ENCODE measurements around the gene RNGTT.

Gene RNGTT

GRCh38 chr6:88587150-88587520 is 376.3 kb downstream of the RNGTT start:
- FAIRE-seq (no peak), DNase-seq (ENCODE audit: insufficient read length) (no peak)
- no peak for TF ChIP-seq TAF1 (IDR thresholded peaks at IDR 0.05; ENCODE audit: borderline replicate concordance, low read depth, low read length)
- no peak for TF ChIP-seq POLR2AphosphoS5 (IDR thresholded peaks at IDR 0.05; ENCODE audit: low read depth, low read length)
- TF ChIP-seq POLR2A (IDR thresholded peaks at IDR 0.05; ENCODE audit: low read depth, low read length): no peak

GRCh38 chr6:88586371-88587149 is 376.9 kb downstream of the RNGTT start:
- no peak for TF ChIP-seq POLR2AphosphoS5 (IDR thresholded peaks at IDR 0.05; ENCODE audit: low read depth, low read length)
- no peak for TF ChIP-seq POLR2A (IDR thresholded peaks at IDR 0.05; ENCODE audit: low read depth, low read length)
- no peak for TF ChIP-seq TAF1 (IDR thresholded peaks at IDR 0.05; ENCODE audit: borderline replicate concordance, low read depth, low read length)
- no peak for FAIRE-seq
- DNase-seq (ENCODE audit: insufficient read length): no peak

- FAIRE-seq (no peak), DNase-seq (ENCODE audit: insufficient read length) (no peak)
- no peak for TF ChIP-seq TAF1 (IDR thresholded peaks at IDR 0.05; ENCODE audit: borderline replicate concordance, low read depth, low read length)
- no peak for TF ChIP-seq POLR2A (IDR thresholded peaks at IDR 0.05; ENCODE audit: low read depth, low read length)
- no peak for TF ChIP-seq POLR2AphosphoS5 (IDR thresholded peaks at IDR 0.05; ENCODE audit: low read depth, low read length)
Observed at GRCh38 chr6:88585276-88585692, 378.1 kb downstream of the RNGTT start.

GRCh38 chr6:88584581-88585275 is 378.7 kb downstream of the RNGTT start:
- TF ChIP-seq POLR2AphosphoS5 (IDR thresholded peaks at IDR 0.05; ENCODE audit: low read depth, low read length) (no peak), TAF1 (IDR thresholded peaks at IDR 0.05; ENCODE audit: borderline replicate concordance, low read depth, low read length) (no peak), POLR2A (IDR thresholded peaks at IDR 0.05; ENCODE audit: low read depth, low read length) (no peak)
- no peak for DNase-seq (ENCODE audit: insufficient read length)
- no peak for FAIRE-seq

- TF ChIP-seq TAF1 (IDR thresholded peaks at IDR 0.05; ENCODE audit: borderline replicate concordance, low read depth, low read length) (no peak), POLR2AphosphoS5 (IDR thresholded peaks at IDR 0.05; ENCODE audit: low read depth, low read length) (no peak), POLR2A (IDR thresholded peaks at IDR 0.05; ENCODE audit: low read depth, low read length) (no peak)
- FAIRE-seq: no peak
- no peak for DNase-seq (ENCODE audit: insufficient read length)
Observed at GRCh38 chr6:88577461-88577860, 386.0 kb downstream of the RNGTT start.

- no peak for TF ChIP-seq TAF1 (IDR thresholded peaks at IDR 0.05; ENCODE audit: borderline replicate concordance, low read depth, low read length)
- no peak for TF ChIP-seq POLR2AphosphoS5 (IDR thresholded peaks at IDR 0.05; ENCODE audit: low read depth, low read length)
- TF ChIP-seq POLR2A (IDR thresholded peaks at IDR 0.05; ENCODE audit: low read depth, low read length): no peak
- no peak for FAIRE-seq
Observed at GRCh38 chr6:88575536-88575935, 387.9 kb downstream of the RNGTT start.

GRCh38 chr6:88574651-88575050 is 388.8 kb downstream of the RNGTT start:
- no peak for TF ChIP-seq TAF1 (IDR thresholded peaks at IDR 0.05; ENCODE audit: borderline replicate concordance, low read depth, low read length)
- no peak for TF ChIP-seq POLR2AphosphoS5 (IDR thresholded peaks at IDR 0.05; ENCODE audit: low read depth, low read length)
- no peak for TF ChIP-seq POLR2A (IDR thresholded peaks at IDR 0.05; ENCODE audit: low read depth, low read length)
- FAIRE-seq (no peak), DNase-seq (ENCODE audit: insufficient read length) (no peak)

More at GRCh38 chr6:88575536-88575935, 387.9 kb downstream of the RNGTT start:
- no peak for DNase-seq (ENCODE audit: insufficient read length)

- TF ChIP-seq POLR2AphosphoS5 (IDR thresholded peaks at IDR 0.05; ENCODE audit: low read depth, low read length) (no peak), POLR2A (IDR thresholded peaks at IDR 0.05; ENCODE audit: low read depth, low read length) (no peak), TAF1 (IDR thresholded peaks at IDR 0.05; ENCODE audit: borderline replicate concordance, low read depth, low read length) (no peak)
- no peak for FAIRE-seq
- no peak for DNase-seq (ENCODE audit: insufficient read length)
Observed at GRCh38 chr6:88574031-88574430, 389.4 kb downstream of the RNGTT start.

- FAIRE-seq: no peak
- no peak for DNase-seq (ENCODE audit: insufficient read length)
Observed at GRCh38 chr6:88573561-88573960, 389.9 kb downstream of the RNGTT start.

GRCh38 chr6:88572449-88573139 is 390.8 kb downstream of the RNGTT start:
- no peak for DNase-seq (ENCODE audit: insufficient read length)
- no peak for FAIRE-seq
- no peak for TF ChIP-seq POLR2A (IDR thresholded peaks at IDR 0.05; ENCODE audit: low read depth, low read length)
- TF ChIP-seq POLR2AphosphoS5 (IDR thresholded peaks at IDR 0.05; ENCODE audit: low read depth, low read length): no peak
- no peak for TF ChIP-seq TAF1 (IDR thresholded peaks at IDR 0.05; ENCODE audit: borderline replicate concordance, low read depth, low read length)

More at GRCh38 chr6:88573561-88573960, 389.9 kb downstream of the RNGTT start:
- TF ChIP-seq POLR2AphosphoS5 (IDR thresholded peaks at IDR 0.05; ENCODE audit: low read depth, low read length) (no peak), TAF1 (IDR thresholded peaks at IDR 0.05; ENCODE audit: borderline replicate concordance, low read depth, low read length) (no peak), POLR2A (IDR thresholded peaks at IDR 0.05; ENCODE audit: low read depth, low read length) (no peak)

- no peak for TF ChIP-seq POLR2A (IDR thresholded peaks at IDR 0.05; ENCODE audit: low read depth, low read length)
- TF ChIP-seq TAF1 (IDR thresholded peaks at IDR 0.05; ENCODE audit: borderline replicate concordance, low read depth, low read length): no peak
- DNase-seq (ENCODE audit: insufficient read length) (no peak), FAIRE-seq (no peak)
Observed at GRCh38 chr6:88569959-88570358, 393.5 kb downstream of the RNGTT start.
